GM12872 (cell line): ENCODE measurements around the gene NDUFB1.

ENCODE experiments used
- CTCF ChIP-seq: IDR thresholded peaks from 3 replicates; pipeline ENCODE4 v1.5.1; 2011; ENCODE audit warnings: low read depth, mild to moderate bottlenecking, low read length, moderate library complexity; ENCODE audit not compliant: insufficient read depth

NDUFB1 gene

GRCh38 chr14:92121670-92122350 lies at the start of gene NDUFB1, which contains the start of gene CPSF2:
Gene NDUFB1, minus strand, starts transcription at chr14:92121706. Its CDS starts 4,069 bp downstream, at chr14:92117637.
Gene CPSF2, plus strand, starts transcription at chr14:92121969. Its CDS starts 9,016 bp downstream, at chr14:92130985.
- no peak for TF ChIP-seq CTCF

- no peak for TF ChIP-seq CTCF
Measured at GRCh38 chr14:92164958-92165357, 43.5 kb upstream of the NDUFB1 start.

GRCh38 chr14:92161521-92161920 lies 40.0 kb upstream of the NDUFB1 start:
- TF ChIP-seq CTCF = no peak

GRCh38 chr14:92160619-92161018 lies 39.1 kb upstream of the NDUFB1 start:
- TF ChIP-seq CTCF = no peak

GRCh38 chr14:92154283-92154942 lies 32.9 kb upstream of the NDUFB1 start:
- TF ChIP-seq CTCF = no peak

- no peak for TF ChIP-seq CTCF
Measured at GRCh38 chr14:92153581-92153980, 32.1 kb upstream of the NDUFB1 start.

- no peak for TF ChIP-seq CTCF
Measured at GRCh38 chr14:92144708-92145107, 23.2 kb upstream of the NDUFB1 start.
